Spinal cord (tissue), 10 donors: ENCODE data around the gene NOM1. TPM values are rescaled to one million over a fixed set of nuclear protein-coding genes. Genes with fewer than 3 reads are reported as not detected.

Source experiments
- DNase-seq, 6 donors: peaks; one replicate each; pipeline versions ENCODE4 v3.0.0 to v3.0.0-alpha.2; 2013 to 2015; ENCODE audit warnings: low spot score in 6 of 6, low read depth in 4 of 6
- H3K27ac ChIP-seq: one replicate; pipeline ENCODE4 v1.5.1; 2013; ENCODE audit warnings: low read depth, low read length, control low read depth
- H3K27me3 ChIP-seq: one replicate; pipeline ENCODE4 v1.6.1; 2013; ENCODE audit warnings: low read length; ENCODE audit not compliant: control insufficient read depth, insufficient read depth
- H3K36me3 ChIP-seq: one replicate; pipeline ENCODE4 v1.6.1; 2013; ENCODE audit warnings: low read length; ENCODE audit not compliant: control insufficient read depth, insufficient read depth
- H3K4me1 ChIP-seq: one replicate; pipeline ENCODE4 v1.6.1; 2013; ENCODE audit warnings: low read length; ENCODE audit not compliant: control insufficient read depth, insufficient read depth
- H3K4me3 ChIP-seq: one replicate; pipeline ENCODE4 v1.5.1; 2013; ENCODE audit warnings: low read depth, low read length, control low read depth
- H3K9me3 ChIP-seq: one replicate; pipeline ENCODE4 v1.6.1; 2013; ENCODE audit warnings: low read length; ENCODE audit not compliant: control insufficient read depth, insufficient read depth
- WGBS: methylation state at CpG from one replicate; pipeline ENCODE4 v1.1.5; 2013; ENCODE audit warnings: missing lambda C conversion rate; ENCODE audit not compliant: insufficient coverage; 5-methylcytosine and 5-hydroxymethylcytosine counted together
- polyA plus RNA-seq, 2 donors: library from polyadenylated mRNA; unstranded; fragments of 120-200 nt; gene quantifications; one replicate each; pipeline ENCODE4 v1.2.1, GENCODE V29; 2013; ENCODE audit not compliant: insufficient read length in 2 of 2
- total RNA-seq, 2 donors: library from RNA; depleted of rRNA in 1 of 2; stranded (reverse); fragments of 120-200 nt in 1 of 2; fragments of >200 nt in 1 of 2; gene quantifications; one replicate each; pipeline versions ENCODE4 v1.2.3 to v1.2.4, GENCODE V29; 2013 to 2014
- donor health status: healthy.

The NOM1 gene
- total and polyA plus RNA-seq, 4 donors, result 13.5 to 24.4 (median 20.1) TPM

- Histone ChIP-seq H3K27me3 (peaks cover 27% of the 10 kb centered on the region), H3K4me3 (no peak overlapping the region), H3K36me3 (no peaks in the 10 kb centered on the region), H3K4me1 (peaks cover 5% of the 10 kb centered on the region), H3K9me3 (no peaks in the 10 kb centered on the region), H3K27ac (no peak overlapping the region)
- WGBS, result 49% methylated on average over 27 of the region's 32 CpGs
- DNase-seq, result no peak
Observed at GRCh38 chr7:156993021-156993924, 43.8 kb downstream of the NOM1 start.

- WGBS, result 65% methylated on average over 8 of the region's 10 CpGs
- Histone ChIP-seq H3K27ac (no peak overlapping the region), H3K27me3 (peaks cover 33% of the 10 kb centered on the region), H3K4me1 (peaks cover 5% of the 10 kb centered on the region), H3K36me3 (no peaks in the 10 kb centered on the region), H3K4me3 (no peak overlapping the region), H3K9me3 (no peaks in the 10 kb centered on the region)
- no peak for DNase-seq
Observed at GRCh38 chr7:156993925-156994235, 44.4 kb downstream of the NOM1 start.

- peaks cover 5% of the 10 kb centered on the region for H3K4me1 ChIP-seq
- 55% methylated on average over 4 of the region's 8 CpGs for WGBS
Observed at GRCh38 chr7:156994417-156994816, 44.9 kb downstream of the NOM1 start.

GRCh38 chr7:156998988-156999957, 49.8 kb downstream of the NOM1 start:
- H3K9me3 ChIP-seq, result no peaks in the 10 kb centered on the region
- H3K4me1 ChIP-seq, result peaks cover 24% of the 10 kb centered on the region
- H3K4me3 ChIP-seq, result no peak overlapping the region
- H3K27me3 ChIP-seq, result peaks cover 80% of the 10 kb centered on the region
- H3K36me3 ChIP-seq, result no peaks in the 10 kb centered on the region
- no peak overlapping the region for H3K27ac ChIP-seq
- 6% methylated on average over 57 of the region's 57 CpGs for WGBS
- DNase-seq, result no peak

More at GRCh38 chr7:156994417-156994816, 44.9 kb downstream of the NOM1 start:
- H3K4me3 ChIP-seq, result no peak overlapping the region
- H3K27ac ChIP-seq, result no peak overlapping the region
- H3K36me3 ChIP-seq, result no peaks in the 10 kb centered on the region
- no peaks in the 10 kb centered on the region for H3K9me3 ChIP-seq
- DNase-seq, result no peak
- peaks cover 38% of the 10 kb centered on the region for H3K27me3 ChIP-seq

GRCh38 chr7:156999958-157000726, 50.6 kb downstream of the NOM1 start:
- 2% methylated on average over 11 of the region's 75 CpGs for WGBS
- Histone ChIP-seq H3K9me3 (no peaks in the 10 kb centered on the region), H3K4me3 (no peak overlapping the region), H3K27me3 (peaks cover 88% of the 10 kb centered on the region), H3K36me3 (no peaks in the 10 kb centered on the region), H3K4me1 (peaks cover 28% of the 10 kb centered on the region), H3K27ac (no peak overlapping the region)
- DNase-seq, result no peak

- H3K4me1 ChIP-seq, result peaks cover 32% of the 10 kb centered on the region
- DNase-seq, result peak in 1 of 6 donors; percentile 15
Observed at GRCh38 chr7:157000741-157001653, 51.5 kb downstream of the NOM1 start.

GRCh38 chr7:157001920-157002818, 52.7 kb downstream of the NOM1 start:
- H3K4me1 ChIP-seq, result peaks cover 32% of the 10 kb centered on the region
- H3K27me3 ChIP-seq, result peaks cover 97% of the 10 kb centered on the region
- H3K36me3 ChIP-seq, result no peaks in the 10 kb centered on the region
- DNase-seq, result peak in 2 of 6 donors; percentile 21 to 33
- 2% methylated on average over 25 of the region's 32 CpGs for WGBS
- no peak overlapping the region for H3K27ac ChIP-seq
- H3K4me3 ChIP-seq, result no peak overlapping the region
- no peaks in the 10 kb centered on the region for H3K9me3 ChIP-seq

More at GRCh38 chr7:157000741-157001653, 51.5 kb downstream of the NOM1 start:
- peaks cover 94% of the 10 kb centered on the region for H3K27me3 ChIP-seq
- H3K27ac ChIP-seq, result no peak overlapping the region
- no peak overlapping the region for H3K4me3 ChIP-seq
- no peaks in the 10 kb centered on the region for H3K36me3 ChIP-seq
- H3K9me3 ChIP-seq, result no peaks in the 10 kb centered on the region
- 5% methylated on average over 11 of the region's 25 CpGs for WGBS
